ENCODE data around the gene BBS12.
A peak's percentile ranks its signal among the peaks of the same experiment; 100 is the strongest.

BBS12 gene

GRCh38 chr4:122732329-122733026 is at the start of gene BBS12:
Gene BBS12, plus strand, starts transcription at chr4:122732704. Its CDS starts 9,189 bp downstream, at chr4:122741893.
- DNase-seq: peak; percentile 98

GRCh38 chr4:122686691-122687090 is 45.8 kb upstream of the BBS12 start:
- no peak for DNase-seq

GRCh38 chr4:122687531-122688061 is 44.9 kb upstream of the BBS12 start:
- DNase-seq: no peak

- no peak for DNase-seq
Observed at GRCh38 chr4:122688529-122689140, 43.9 kb upstream of the BBS12 start.

- DNase-seq: no peak
Observed at GRCh38 chr4:122689972-122690371, 42.5 kb upstream of the BBS12 start.

- no peak for DNase-seq
Observed at GRCh38 chr4:122691988-122692387, 40.5 kb upstream of the BBS12 start.

- no peak for DNase-seq
Observed at GRCh38 chr4:122692641-122693520, 39.6 kb upstream of the BBS12 start.

GRCh38 chr4:122695226-122695625 is 37.3 kb upstream of the BBS12 start:
- no peak for DNase-seq

GRCh38 chr4:122700178-122700725 is 32.3 kb upstream of the BBS12 start:
- DNase-seq: no peak

- DNase-seq: no peak
Observed at GRCh38 chr4:122701061-122701460, 31.4 kb upstream of the BBS12 start.

GRCh38 chr4:122701965-122702364 is 30.5 kb upstream of the BBS12 start:
- DNase-seq: no peak

- DNase-seq: no peak
Observed at GRCh38 chr4:122702939-122703338, 29.6 kb upstream of the BBS12 start.

GRCh38 chr4:122703868-122704267 is 28.6 kb upstream of the BBS12 start:
- DNase-seq: no peak

- DNase-seq: no peak
Observed at GRCh38 chr4:122705009-122705408, 27.5 kb upstream of the BBS12 start.

GRCh38 chr4:122705547-122706117 is 26.9 kb upstream of the BBS12 start:
- no peak for DNase-seq

- no peak for DNase-seq
Observed at GRCh38 chr4:122706511-122706910, 26.0 kb upstream of the BBS12 start.

GRCh38 chr4:122707497-122707896 is 25.0 kb upstream of the BBS12 start:
- no peak for DNase-seq

GRCh38 chr4:122709236-122709635 is 23.3 kb upstream of the BBS12 start:
- DNase-seq: no peak

GRCh38 chr4:122710434-122711308 is 21.8 kb upstream of the BBS12 start:
- no peak for DNase-seq

- no peak for DNase-seq
Observed at GRCh38 chr4:122711919-122712318, 20.6 kb upstream of the BBS12 start.

GRCh38 chr4:122712782-122713181 is 19.7 kb upstream of the BBS12 start:
- DNase-seq: no peak

- no peak for DNase-seq
Observed at GRCh38 chr4:122715221-122715620, 17.3 kb upstream of the BBS12 start.
